ENCODE data around the gene GSC2.

GRCh38 chr22:19150482-19151328, 613 bp upstream of the GSC2 start:
- no peak for TF ChIP-seq NFIC (IDR thresholded peaks at IDR 0.05)
- no peak for TF ChIP-seq CREB1 (IDR thresholded peaks at IDR 0.05; ENCODE audit: low read depth)
- no peak for TF ChIP-seq RAD21 (IDR thresholded peaks at IDR 0.05; ENCODE audit: low read depth)
- TF ChIP-seq REST (IDR thresholded peaks at IDR 0.05; ENCODE audit: low read depth): no peak
- TF ChIP-seq EP300 (IDR thresholded peaks at IDR 0.05; ENCODE audit: borderline replicate concordance): no peak
- TF ChIP-seq ZBTB7A (IDR thresholded peaks at IDR 0.05; ENCODE audit: low read depth): no peak
